Smooth muscle cell (in vitro differentiated cells): ENCODE data around the gene ATP5F1C. TPM values are rescaled to one million over a fixed set of nuclear protein-coding genes. Genes with fewer than 3 reads are reported as not detected.
A peak's percentile ranks its signal among the peaks of the same experiment; 100 is the strongest.

Experiments
- DNase-seq: peaks from one replicate; lab custom pipeline; 2025; ENCODE audit not compliant: unreplicated experiment; lab: John Stamatoyannopoulos, UW
- H2AFZ ChIP-seq: fragments of 200-600 bp; sonication (generic); 2 replicates; pipeline ENCODE4 v1.6.0; 2016; ENCODE audit warnings: antibody characterized with exemption, low read depth, mild to moderate bottlenecking
- H3F3A ChIP-seq: fragments of 200-600 bp; sonication (generic); 2 replicates; pipeline ENCODE4 v1.6.0; 2017; ENCODE audit warnings: antibody characterized with exemption, low read depth
- H3K27ac ChIP-seq: fragments of 200-600 bp; sonication (generic); 2 replicates; pipeline ENCODE4 v1.5.1; 2016; ENCODE audit warnings: low read depth, mild to moderate bottlenecking
- H3K27me3 ChIP-seq: fragments of 200-600 bp; sonication (generic); 2 replicates; pipeline ENCODE4 v1.6.1; 2016; ENCODE audit warnings: low read depth, mild to moderate bottlenecking
- H3K36me3 ChIP-seq: fragments of 200-600 bp; sonication (generic); 2 replicates; pipeline ENCODE4 v1.5.1; 2016; ENCODE audit warnings: low read depth
- H3K4me1 ChIP-seq: fragments of 200-600 bp; sonication (generic); 2 replicates; pipeline ENCODE4 v1.5.1; 2016; ENCODE audit warnings: low read depth
- H3K4me2 ChIP-seq: fragments of 200-600 bp; sonication (generic); 2 replicates; pipeline ENCODE4 v1.6.0; 2016; ENCODE audit warnings: mild to moderate bottlenecking
- H3K4me3 ChIP-seq: fragments of 200-600 bp; sonication (generic); 2 replicates; pipeline ENCODE4 v1.5.1; 2016; ENCODE audit warnings: mild to moderate bottlenecking
- H3K79me2 ChIP-seq: fragments of 200-600 bp; sonication (generic); 2 replicates; pipeline ENCODE4 v1.6.0; 2016; ENCODE audit warnings: low read depth, mild to moderate bottlenecking
- H3K9ac ChIP-seq: fragments of 200-600 bp; sonication (generic); 2 replicates; pipeline ENCODE4 v1.6.0; 2016; ENCODE audit warnings: low read depth
- H3K9me3 ChIP-seq: fragments of 200-600 bp; sonication (generic); replicated peaks from 2 replicates; pipeline ENCODE4 v1.5.1; 2016; ENCODE audit warnings: low read depth
- H4K20me1 ChIP-seq: fragments of 200-600 bp; sonication (generic); 2 replicates; pipeline ENCODE4 v1.6.0; 2016; ENCODE audit warnings: low read depth
- WGBS: methylation state at CpG from one replicate; pipeline ENCODE4 v1.1.7; 2016; ENCODE audit warnings: low lambda C conversion rate; 5-methylcytosine and 5-hydroxymethylcytosine counted together
- polyA plus RNA-seq: library from polyadenylated mRNA; unstranded; fragments of >200 nt; fragmentation: Nextera tagmentation; extraction: Ambion mirVana; gene quantifications from 2 replicates; pipeline ENCODE4 v1.2.1, GENCODE V29; 2016
- total RNA-seq: library from RNA; depleted of rRNA; stranded (reverse); fragments of >200 nt; gene quantifications from 2 replicates; pipeline ENCODE4 v1.2.3, GENCODE V29; 2014
- TF ChIP-seq, protein P1 (sequence below): fragments of 200-600 bp; sonication (generic); IDR thresholded peaks from 2 replicates; pipeline ENCODE4 v1.5.1; 2017; ENCODE audit warnings: borderline replicate concordance, mild to moderate bottlenecking, antibody characterized with exemption; ENCODE audit not compliant: insufficient read depth, poor library complexity, severe bottlenecking

Gene ATP5F1C
- total and polyA plus RNA-seq, 2 experiments from 2014 or later: 204 to 352 TPM

GRCh38 chr10:7813481-7813880, 25.5 kb downstream of the ATP5F1C start:
- peaks cover 2% of the 10 kb centered on the region for H3K36me3 ChIP-seq
- no peaks in the 10 kb centered on the region for H3K27me3 ChIP-seq
- no peaks in the 10 kb centered on the region for H3F3A ChIP-seq
- H3K9me3 ChIP-seq: no peaks in the 10 kb centered on the region
- H3K27ac ChIP-seq: no peak overlapping the region
- no peaks in the 10 kb centered on the region for H3K4me1 ChIP-seq
- no peak overlapping the region for H3K9ac ChIP-seq
- 59% methylated on average over 3 of the region's 3 CpGs for WGBS
- H3K79me2 ChIP-seq: no peaks in the 10 kb centered on the region
- H2AFZ ChIP-seq: no peak overlapping the region
- no peak overlapping the region for H3K4me2 ChIP-seq
- DNase-seq: no peak
- no peak overlapping the region for H3K4me3 ChIP-seq
- no peaks in the 10 kb centered on the region for H4K20me1 ChIP-seq
- TF ChIP-seq, protein P1, sequence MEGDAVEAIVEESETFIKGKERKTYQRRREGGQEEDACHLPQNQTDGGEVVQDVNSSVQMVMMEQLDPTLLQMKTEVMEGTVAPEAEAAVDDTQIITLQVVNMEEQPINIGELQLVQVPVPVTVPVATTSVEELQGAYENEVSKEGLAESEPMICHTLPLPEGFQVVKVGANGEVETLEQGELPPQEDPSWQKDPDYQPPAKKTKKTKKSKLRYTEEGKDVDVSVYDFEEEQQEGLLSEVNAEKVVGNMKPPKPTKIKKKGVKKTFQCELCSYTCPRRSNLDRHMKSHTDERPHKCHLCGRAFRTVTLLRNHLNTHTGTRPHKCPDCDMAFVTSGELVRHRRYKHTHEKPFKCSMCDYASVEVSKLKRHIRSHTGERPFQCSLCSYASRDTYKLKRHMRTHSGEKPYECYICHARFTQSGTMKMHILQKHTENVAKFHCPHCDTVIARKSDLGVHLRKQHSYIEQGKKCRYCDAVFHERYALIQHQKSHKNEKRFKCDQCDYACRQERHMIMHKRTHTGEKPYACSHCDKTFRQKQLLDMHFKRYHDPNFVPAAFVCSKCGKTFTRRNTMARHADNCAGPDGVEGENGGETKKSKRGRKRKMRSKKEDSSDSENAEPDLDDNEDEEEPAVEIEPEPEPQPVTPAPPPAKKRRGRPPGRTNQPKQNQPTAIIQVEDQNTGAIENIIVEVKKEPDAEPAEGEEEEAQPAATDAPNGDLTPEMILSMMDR: no peak

DNA sequence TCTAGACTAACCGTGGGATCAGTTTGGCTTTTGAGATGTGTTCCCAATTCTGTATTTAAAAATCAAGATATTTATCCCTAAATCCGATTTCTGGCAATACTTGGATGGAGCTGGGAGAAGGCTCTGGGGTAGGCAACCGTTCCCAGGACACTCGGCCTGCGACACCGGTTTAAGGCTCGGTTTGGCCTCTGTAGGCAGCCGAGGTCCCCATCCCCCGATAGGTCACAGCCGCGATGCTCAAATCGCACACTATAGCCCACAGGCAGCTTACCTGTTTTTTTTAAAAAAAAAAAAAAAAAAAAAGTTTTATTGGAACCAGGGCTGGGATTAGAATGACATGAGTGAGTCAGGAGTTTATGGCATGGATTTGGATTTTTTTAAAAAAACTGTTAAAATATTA, 29.6 kb downstream of the ATP5F1C start:
- no peak overlapping the region for H3K9ac ChIP-seq
- H4K20me1 ChIP-seq: peaks cover 7% of the 10 kb centered on the region
- H3K4me2 ChIP-seq: peak overlapping the region; percentile 87
- no peak overlapping the region for H3K27ac ChIP-seq
- TF ChIP-seq, protein P1: no peak
- H3K27me3 ChIP-seq: no peaks in the 10 kb centered on the region
- no peaks in the 10 kb centered on the region for H3K9me3 ChIP-seq
- H3F3A ChIP-seq: no peaks in the 10 kb centered on the region
- H2AFZ ChIP-seq: peak overlapping the region; percentile 79
- H3K4me3 ChIP-seq: peak overlapping the region; percentile 86
- no peak for DNase-seq
- peaks cover 6% of the 10 kb centered on the region for H3K4me1 ChIP-seq
- H3K36me3 ChIP-seq: no peaks in the 10 kb centered on the region
- WGBS: 13% methylated on average over 12 of the region's 12 CpGs
- H3K79me2 ChIP-seq: peaks cover 22% of the 10 kb centered on the region

DNA sequence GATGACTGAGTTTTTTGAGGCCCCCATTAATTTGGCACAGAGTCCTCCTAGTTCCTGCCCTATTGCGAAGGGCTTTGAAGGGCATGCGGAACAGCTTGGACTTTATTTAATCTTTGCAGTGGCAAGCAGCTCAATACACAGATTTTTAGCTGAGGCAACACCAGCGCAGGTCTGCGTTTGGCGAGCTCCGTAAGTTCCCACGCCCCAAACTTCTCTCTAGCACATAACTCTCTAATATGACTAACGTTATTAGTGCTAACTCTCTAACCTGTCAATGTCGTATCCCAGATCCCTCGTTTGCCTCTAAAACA, 30.0 kb downstream of the ATP5F1C start:
- Histone ChIP-seq H3K79me2 (peaks cover 22% of the 10 kb centered on the region), H3K9me3 (no peaks in the 10 kb centered on the region), H3K4me1 (peaks cover 6% of the 10 kb centered on the region), H3K27me3 (no peaks in the 10 kb centered on the region), H3F3A (no peaks in the 10 kb centered on the region), H3K4me3 (peak overlapping the region; percentile 86), H3K27ac (no peak overlapping the region), H3K4me2 (peak overlapping the region; percentile 87), H3K9ac (peak overlapping the region; percentile 79), H2AFZ (peak overlapping the region; percentile 79), H3K36me3 (no peaks in the 10 kb centered on the region), H4K20me1 (peaks cover 7% of the 10 kb centered on the region)
- TF ChIP-seq, protein P1: no peak
- DNase-seq: no peak
- under 1% methylated on average over 10 of the region's 10 CpGs for WGBS

GRCh38 chr10:7818295-7819120, 30.5 kb downstream of the ATP5F1C start, which contains the start of gene TAF3:
Gene TAF3 (plus strand): TSS chr10:7818505. CDS start chr10:7818710, 205 bp downstream.
- TF ChIP-seq, protein P1: no peak
- peak within 1 kb of the TSS; percentile 79 for H2AFZ ChIP-seq
- H3K36me3 ChIP-seq: no peaks in the 10 kb centered on the region
- no peaks in the 10 kb centered on the region for H3K27me3 ChIP-seq
- peaks cover 22% of the 10 kb centered on the region for H3K79me2 ChIP-seq
- H4K20me1 ChIP-seq: peaks cover 7% of the 10 kb centered on the region
- H3K4me3 ChIP-seq: peak within 1 kb of the TSS; percentile 86
- H3K4me2 ChIP-seq: peak within 1 kb of the TSS; percentile 87
- H3K9me3 ChIP-seq: no peaks in the 10 kb centered on the region
- WGBS: under 1% methylated on average over 77 of the region's 77 CpGs
- peaks cover 6% of the 10 kb centered on the region for H3K4me1 ChIP-seq
- H3K27ac ChIP-seq: no peak within 1 kb of the TSS
- peak; percentile 54 for DNase-seq
- H3K9ac ChIP-seq: peak within 1 kb of the TSS; percentile 79
- no peaks in the 10 kb centered on the region for H3F3A ChIP-seq
